GM18907 (cell line): Measurements from ENCODE around the gene KLB.
"Not testable (repeated sequence)": the region's sequence is repeated elsewhere in the genome, so short reads cannot be mapped to it uniquely, and the experiment has no call there.

Source experiments
- ATAC-seq: cut with Tn5 transposase; IDR thresholded peaks from one replicate; pipeline ENCODE4 v1.9.1; 2021; ENCODE audit warnings: mild to moderate bottlenecking, moderate library complexity; ENCODE audit not compliant: unreplicated experiment

The KLB gene

GRCh38 chr4:39406763-39407583 is at the start of gene KLB:
Gene KLB, plus strand, starts transcription at chr4:39406930. Its CDS starts 20 bp downstream, at chr4:39406950.
- ATAC-seq, result no peak

DNA sequence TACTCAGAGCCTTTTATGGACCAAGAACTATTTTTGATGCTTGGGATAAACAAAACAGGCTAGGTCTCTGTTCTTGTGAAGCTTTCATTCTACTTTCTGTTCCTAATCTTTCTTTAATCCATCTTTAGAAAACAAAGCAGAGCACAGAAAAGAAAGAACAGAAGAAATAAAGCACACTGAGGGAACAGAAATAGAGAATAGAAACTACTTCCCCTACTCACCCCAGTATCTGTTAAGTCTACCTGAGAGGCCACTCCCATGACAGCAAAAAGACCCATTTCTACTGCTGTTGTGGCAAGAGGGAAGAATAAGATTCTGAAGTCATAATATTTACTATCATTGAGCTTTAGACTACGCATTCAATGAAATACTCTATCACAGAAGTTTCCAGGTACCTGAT is 49.7 kb upstream of the KLB start:
- ATAC-seq, result no peak

DNA sequence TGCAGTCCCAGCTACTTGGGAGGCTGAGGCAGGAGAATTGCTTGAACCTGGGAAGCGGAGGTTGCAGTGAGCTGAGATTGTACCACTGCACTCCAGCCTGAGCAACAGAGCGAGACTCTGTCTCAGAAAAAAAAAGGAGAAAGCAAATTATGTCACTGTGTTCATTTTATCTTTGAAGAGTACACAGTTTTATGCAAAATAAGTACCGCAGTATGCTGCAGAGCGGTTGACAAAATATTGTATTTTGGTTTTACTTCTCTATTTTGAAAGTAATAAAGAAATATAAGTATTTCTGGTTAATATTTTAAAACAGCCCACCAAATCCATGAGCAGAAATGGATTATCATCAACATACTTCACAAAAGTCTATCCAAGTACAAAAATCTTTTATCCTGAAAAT is 46.1 kb upstream of the KLB start:
- peak; percentile 45 for ATAC-seq

- no peak for ATAC-seq
Observed at GRCh38 chr4:39362827-39363226, 43.9 kb upstream of the KLB start.

DNA sequence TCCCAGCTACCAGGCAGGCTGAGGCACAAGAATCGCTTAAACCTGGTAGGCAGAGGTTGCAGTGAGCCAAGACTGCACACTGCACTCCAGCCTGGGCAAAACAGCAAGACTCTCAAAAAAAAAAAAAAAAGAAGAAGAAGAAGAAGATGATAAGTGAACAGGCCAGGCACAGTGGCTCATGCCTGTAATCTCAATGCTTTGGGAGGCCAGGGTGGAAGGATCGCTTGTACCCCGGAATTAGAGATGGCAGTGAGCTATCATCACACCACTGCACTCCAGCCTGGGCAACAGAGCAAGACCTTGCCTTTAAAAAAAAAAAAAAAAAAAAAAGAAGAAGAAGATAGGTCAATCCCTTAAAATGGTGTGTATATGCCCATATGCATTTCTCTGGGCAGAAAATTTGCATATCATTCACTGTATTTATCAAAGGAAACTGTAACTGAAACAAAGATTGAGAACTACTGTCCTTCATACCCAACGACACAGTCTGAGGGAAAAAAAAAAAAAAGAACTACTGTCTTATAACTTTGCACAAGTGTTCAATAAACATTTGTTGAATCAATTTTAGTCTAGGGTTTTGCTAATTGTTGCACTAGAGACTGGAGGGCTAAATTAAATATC is 42.8 kb upstream of the KLB start:
- ATAC-seq, result no peak

GRCh38 chr4:39365360-39365759 is 41.4 kb upstream of the KLB start:
- no peak for ATAC-seq

GRCh38 chr4:39365830-39366771 is 40.6 kb upstream of the KLB start, which contains the start of gene RFC1:
Gene RFC1, minus strand, starts transcription at chr4:39366362. Its CDS starts 121 bp downstream, at chr4:39366241.
- ATAC-seq, result peak; percentile 79

- ATAC-seq, result no peak
Observed at GRCh38 chr4:39367166-39367565, 39.6 kb upstream of the KLB start.

DNA sequence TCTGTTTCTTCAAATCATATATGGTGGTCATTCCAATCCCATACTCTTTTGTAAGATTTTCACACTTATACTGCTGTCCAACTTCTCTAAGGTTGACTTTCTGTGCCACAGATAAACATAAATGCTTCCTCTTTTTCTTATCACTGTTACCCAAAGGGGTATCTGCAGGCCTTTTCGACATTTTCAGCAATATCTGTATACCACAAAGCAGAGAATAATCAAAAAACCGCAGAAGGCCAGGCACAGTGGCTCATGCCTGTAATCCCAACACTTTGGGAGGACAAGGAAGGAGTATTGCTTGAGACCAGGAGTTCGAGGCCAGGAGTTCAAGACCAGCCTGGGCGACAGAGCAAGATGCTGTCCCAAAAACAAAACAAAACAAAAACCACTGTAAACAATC is 37.4 kb upstream of the KLB start:
- no peak for ATAC-seq

GRCh38 chr4:39371209-39371608 is 35.5 kb upstream of the KLB start:
- not testable (repeated sequence) for ATAC-seq

GRCh38 chr4:39375478-39375877 is 31.3 kb upstream of the KLB start:
- no peak for ATAC-seq

DNA sequence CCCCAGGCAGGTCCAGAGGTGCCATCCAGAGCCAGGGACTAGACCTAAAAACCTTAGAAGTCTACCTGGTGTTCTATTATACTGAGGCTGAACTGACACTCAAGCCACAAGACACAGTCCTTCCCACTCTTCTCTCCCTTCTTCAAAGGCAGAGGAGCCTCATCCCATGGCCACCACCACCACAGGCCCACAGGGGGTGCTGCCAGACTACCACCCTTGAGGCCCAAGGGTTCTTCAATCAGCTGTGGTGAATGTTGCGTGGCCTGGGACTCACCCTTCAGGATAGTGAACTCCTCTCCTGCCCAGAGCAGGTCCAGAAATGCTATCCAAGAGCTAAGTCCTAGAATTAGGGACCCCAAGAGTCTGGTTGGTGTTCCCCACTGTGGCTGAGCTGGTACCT is 23.0 kb upstream of the KLB start:
- no peak for ATAC-seq

- ATAC-seq, result no peak
Observed at GRCh38 chr4:39384563-39384962, 22.2 kb upstream of the KLB start.

DNA sequence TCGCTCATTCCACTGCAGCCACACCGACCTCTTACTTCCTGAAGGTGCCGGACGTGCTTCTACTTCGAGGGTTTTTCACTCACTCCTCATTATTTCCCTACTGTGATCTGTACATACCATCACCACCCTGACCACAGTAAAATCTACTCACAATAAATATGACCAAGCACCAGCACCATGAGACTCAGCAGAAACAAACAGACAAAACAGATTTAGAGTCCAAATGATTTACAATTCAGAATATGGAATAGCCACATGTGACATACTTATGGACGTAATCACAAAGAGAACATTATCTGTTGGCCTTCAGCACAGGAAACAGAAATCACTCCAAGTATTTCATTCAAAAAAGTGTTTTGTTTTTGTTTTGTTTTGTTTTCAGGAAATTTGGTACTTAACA is 16.1 kb upstream of the KLB start:
- no peak for ATAC-seq

DNA sequence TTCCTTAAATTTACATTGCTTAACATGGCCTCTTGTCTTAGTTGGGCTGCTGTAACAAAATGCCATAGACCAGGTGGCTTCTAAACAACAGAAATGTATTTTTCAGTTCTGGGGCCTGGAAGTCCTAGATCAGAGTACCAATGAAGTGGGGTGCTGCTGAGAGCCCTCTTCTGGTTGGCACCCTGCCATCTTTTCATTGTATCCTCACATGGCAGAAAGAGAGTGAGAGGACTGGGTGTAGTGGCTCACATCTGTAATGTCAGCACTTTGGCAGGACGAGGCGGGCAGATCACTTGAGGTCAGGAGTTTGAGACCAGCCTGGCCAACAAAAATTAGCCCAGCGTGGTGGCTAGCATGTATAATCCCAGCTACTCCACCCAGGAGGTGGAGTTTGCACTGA is 12.0 kb upstream of the KLB start:
- no peak for ATAC-seq

GRCh38 chr4:39401640-39402039 is 5.1 kb upstream of the KLB start:
- not testable (repeated sequence) for ATAC-seq

DNA sequence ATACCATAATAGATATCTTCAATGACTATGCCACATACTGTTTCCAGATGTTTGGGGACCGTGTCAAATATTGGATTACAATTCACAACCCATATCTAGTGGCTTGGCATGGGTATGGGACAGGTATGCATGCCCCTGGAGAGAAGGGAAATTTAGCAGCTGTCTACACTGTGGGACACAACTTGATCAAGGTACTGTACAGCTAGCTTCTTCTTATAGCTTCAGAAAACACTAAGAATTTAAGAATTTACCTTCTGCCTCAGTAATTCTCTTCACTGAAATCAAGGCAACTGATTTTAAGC is 805 bp downstream of the KLB start:
- ATAC-seq, result no peak

GRCh38 chr4:39410415-39410814 is 3.7 kb downstream of the KLB start:
- ATAC-seq, result no peak

GRCh38 chr4:39411561-39411960 is 4.8 kb downstream of the KLB start:
- ATAC-seq, result not testable (repeated sequence)

GRCh38 chr4:39415678-39416283 is 9.1 kb downstream of the KLB start:
- no peak for ATAC-seq

DNA sequence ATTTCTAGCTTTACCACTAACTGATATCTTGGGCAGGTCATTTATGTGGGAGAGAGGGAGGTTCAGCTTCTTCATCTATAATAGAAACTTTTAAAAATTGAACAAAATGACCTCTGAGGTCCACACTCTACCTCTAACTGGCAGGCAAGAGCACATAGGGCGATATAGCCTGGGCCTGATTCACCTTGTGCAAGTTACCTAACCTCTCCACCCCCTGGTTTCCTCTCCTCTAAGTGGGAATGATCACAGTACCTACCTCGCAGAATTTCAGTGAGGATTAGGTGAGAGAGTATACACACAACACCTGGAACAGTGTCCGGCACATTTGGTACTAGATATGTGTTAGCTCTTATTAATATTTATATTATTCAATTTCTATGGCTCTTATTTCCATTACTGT is 15.5 kb downstream of the KLB start:
- ATAC-seq, result no peak
